Body of pancreas (tissue), 4 donors: ENCODE results near the gene FAM236A.
"Not testable (repeated sequence)": the region's sequence is repeated elsewhere in the genome, so short reads cannot be mapped to it uniquely, and the experiment has no call there.

Experiments
- POLR2A ChIP-seq, 3 donors: fragments of 450-650 bp; IDR thresholded peaks; one replicate each; pipeline ENCODE4 v1.6.1; 2016; ENCODE audit warnings: antibody characterized with exemption in 3 of 3, mild to moderate bottlenecking in 2 of 3
- TF ChIP-seq, protein P1 (sequence below), 7 experiments: fragments of 450-650 bp in 4 of 7; fragments of 200-600 bp in 3 of 7; sonication (generic) in 3 of 7; IDR thresholded peaks; one replicate each; pipeline ENCODE4 v1.5.1; 2016 to 2019; ENCODE audit warnings: antibody characterized with exemption in 7 of 7

DNA sequence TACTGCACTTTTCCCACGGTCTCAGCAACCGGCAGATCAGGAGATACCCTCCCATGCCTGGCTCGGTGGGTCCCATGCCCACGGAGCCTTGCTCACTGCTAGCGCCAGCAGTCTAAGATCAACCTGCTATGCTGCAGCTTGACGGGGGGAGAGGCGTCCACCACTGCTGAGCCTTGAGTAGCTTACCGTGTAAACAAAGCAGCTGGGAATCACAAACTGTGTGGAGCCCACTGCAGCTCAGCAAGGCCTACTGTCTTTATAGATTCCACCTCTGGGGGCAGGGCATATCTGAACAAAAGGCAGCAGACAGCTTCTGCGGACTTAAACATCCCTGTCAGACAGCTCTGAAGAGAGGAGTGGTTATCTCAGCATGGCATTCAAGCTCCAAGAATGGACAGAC, 22.0 kb downstream of the FAM236A start:
- TF ChIP-seq, protein P1, sequence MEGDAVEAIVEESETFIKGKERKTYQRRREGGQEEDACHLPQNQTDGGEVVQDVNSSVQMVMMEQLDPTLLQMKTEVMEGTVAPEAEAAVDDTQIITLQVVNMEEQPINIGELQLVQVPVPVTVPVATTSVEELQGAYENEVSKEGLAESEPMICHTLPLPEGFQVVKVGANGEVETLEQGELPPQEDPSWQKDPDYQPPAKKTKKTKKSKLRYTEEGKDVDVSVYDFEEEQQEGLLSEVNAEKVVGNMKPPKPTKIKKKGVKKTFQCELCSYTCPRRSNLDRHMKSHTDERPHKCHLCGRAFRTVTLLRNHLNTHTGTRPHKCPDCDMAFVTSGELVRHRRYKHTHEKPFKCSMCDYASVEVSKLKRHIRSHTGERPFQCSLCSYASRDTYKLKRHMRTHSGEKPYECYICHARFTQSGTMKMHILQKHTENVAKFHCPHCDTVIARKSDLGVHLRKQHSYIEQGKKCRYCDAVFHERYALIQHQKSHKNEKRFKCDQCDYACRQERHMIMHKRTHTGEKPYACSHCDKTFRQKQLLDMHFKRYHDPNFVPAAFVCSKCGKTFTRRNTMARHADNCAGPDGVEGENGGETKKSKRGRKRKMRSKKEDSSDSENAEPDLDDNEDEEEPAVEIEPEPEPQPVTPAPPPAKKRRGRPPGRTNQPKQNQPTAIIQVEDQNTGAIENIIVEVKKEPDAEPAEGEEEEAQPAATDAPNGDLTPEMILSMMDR (IDR thresholded peaks at IDR 0.05): not testable (repeated sequence)
- not testable (repeated sequence) for TF ChIP-seq POLR2A (IDR thresholded peaks at IDR 0.05)
